PC-3 (cell line): ENCODE data around the gene DENND1B.

Source experiments
- CTCF ChIP-seq: fragments of 300-600 bp; sonication (generic); conservative IDR thresholded peaks from 2 replicates; pipeline ENCODE4 v1.5.1; 2017; ENCODE audit warnings: antibody characterized with exemption, low read depth, mild to moderate bottlenecking, low read length
- EZH2 ChIP-seq: fragments of 300-600 bp; sonication (generic); IDR thresholded peaks from one replicate; pipeline ENCODE4 v1.6.1; 2017; ENCODE audit warnings: antibody characterized with exemption, mild to moderate bottlenecking, low read length; ENCODE audit not compliant: unreplicated experiment
- EZH2phosphoT487 ChIP-seq: fragments of 300-600 bp; sonication (generic); IDR thresholded peaks from 2 replicates; pipeline ENCODE4 v1.6.1; 2018; ENCODE audit warnings: mild to moderate bottlenecking, antibody characterized with exemption, low read length, borderline replicate concordance

- TF ChIP-seq CTCF (no peak), EZH2 (no peak), EZH2phosphoT487 (no peak)
Observed at GRCh38 chr1:197731449-197731848, 43.8 kb downstream of the DENND1B start.
